ENCODE measurements around the gene RPL36. TPM values are rescaled to one million over a fixed set of nuclear protein-coding genes. Genes with fewer than 3 reads are reported as not detected.

Gene RPL36
- total RNA-seq (2022) (497 and 516 TPM in 2 replicates), Bru-seq, nascent RNA (percentile 56 among the genes with signal in this experiment), BruChase-seq, experiment 1, labeled RNA remaining after a 6-hour chase (percentile 68 among the genes with signal in this experiment), BruChase-seq, experiment 2, labeled RNA remaining after a 2-hour chase (percentile 62 among the genes with signal in this experiment)
- long read RNA-seq, transcript RPL36-201 (4 exons, 707 nt), result major isoform, 641 of 738 reads
- long read RNA-seq, transcript RPL36-202 (3 exons, 556 nt), result minor isoform, 51 of 738 reads
- long read RNA-seq, partial matches to known transcripts, result 38 of 738 reads
- long read RNA-seq, other reads (novel, unspliced or antisense), result 8 of 738 reads

GRCh38 chr19:5690125-5690954 lies at the start of gene RPL36:
RPL36 (plus strand) TSS chr19:5690295; CDS start chr19:5690508, 213 bp downstream.
- TF ChIP-seq, protein P1, sequence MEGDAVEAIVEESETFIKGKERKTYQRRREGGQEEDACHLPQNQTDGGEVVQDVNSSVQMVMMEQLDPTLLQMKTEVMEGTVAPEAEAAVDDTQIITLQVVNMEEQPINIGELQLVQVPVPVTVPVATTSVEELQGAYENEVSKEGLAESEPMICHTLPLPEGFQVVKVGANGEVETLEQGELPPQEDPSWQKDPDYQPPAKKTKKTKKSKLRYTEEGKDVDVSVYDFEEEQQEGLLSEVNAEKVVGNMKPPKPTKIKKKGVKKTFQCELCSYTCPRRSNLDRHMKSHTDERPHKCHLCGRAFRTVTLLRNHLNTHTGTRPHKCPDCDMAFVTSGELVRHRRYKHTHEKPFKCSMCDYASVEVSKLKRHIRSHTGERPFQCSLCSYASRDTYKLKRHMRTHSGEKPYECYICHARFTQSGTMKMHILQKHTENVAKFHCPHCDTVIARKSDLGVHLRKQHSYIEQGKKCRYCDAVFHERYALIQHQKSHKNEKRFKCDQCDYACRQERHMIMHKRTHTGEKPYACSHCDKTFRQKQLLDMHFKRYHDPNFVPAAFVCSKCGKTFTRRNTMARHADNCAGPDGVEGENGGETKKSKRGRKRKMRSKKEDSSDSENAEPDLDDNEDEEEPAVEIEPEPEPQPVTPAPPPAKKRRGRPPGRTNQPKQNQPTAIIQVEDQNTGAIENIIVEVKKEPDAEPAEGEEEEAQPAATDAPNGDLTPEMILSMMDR (IDR thresholded peaks at IDR 0.05; ENCODE audit: unreplicated experiment), result peak; percentile 79
- H3K9me3 Mint-ChIP-seq (ENCODE audit: low read depth, unreplicated experiment), result no peaks in the 10 kb centered on the region
- BruUV-seq (replicated peaks), result TSS peak; percentile 80
- intact Hi-C loops (cut with micrococcal nuclease; ENCODE audit: unreplicated experiment), result no loop called here
- peaks cover 76% of the 10 kb centered on the region for H3K36me3 Mint-ChIP-seq (ENCODE audit: insufficient read depth, unreplicated experiment)
- peak; percentile 96 for DNase-seq
- H3K4me3 Mint-ChIP-seq (ENCODE audit: low read depth, unreplicated experiment), result peak within 1 kb of the TSS; percentile 99
- peak within 1 kb of the TSS; percentile 98 for H3K27ac Mint-ChIP-seq (ENCODE audit: unreplicated experiment)
- H3K4me1 Mint-ChIP-seq (ENCODE audit: low read depth, unreplicated experiment), result no peaks in the 10 kb centered on the region
- CTCF ChIA-PET, result interaction anchor here (0.6 to 1.6 kb wide), 6 partner anchors 15 to 1024 kb away, joined by 3 to 5 read pairs (median 3); partner anchors contain the start of genes CATSPERD and LONP1
- H3K27me3 Mint-ChIP-seq (ENCODE audit: unreplicated experiment), result no peaks in the 10 kb centered on the region

DNA sequence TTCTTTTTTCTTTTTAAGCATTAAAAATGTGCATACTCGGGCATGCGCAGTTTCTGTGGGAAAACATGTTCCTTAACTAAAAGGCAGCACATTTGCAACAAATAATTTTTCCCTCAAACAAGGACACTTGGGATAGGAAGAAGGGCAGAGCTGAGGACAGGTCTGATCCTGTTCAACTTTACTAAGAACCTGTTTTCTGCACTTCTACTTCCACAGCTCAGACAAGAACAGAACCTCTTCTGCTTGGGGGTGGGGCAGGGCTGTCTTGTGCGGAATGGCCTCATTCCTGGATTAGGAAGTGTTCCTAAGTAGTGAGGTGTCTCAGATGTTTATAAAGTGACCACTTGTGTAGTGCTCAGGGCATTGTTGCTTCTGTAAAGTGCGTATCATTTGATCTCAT lies 48.9 kb upstream of the RPL36 start:
- H3K9me3 Mint-ChIP-seq (ENCODE audit: low read depth, unreplicated experiment), result no peaks in the 10 kb centered on the region
- CTCF ChIA-PET, result no interaction called here
- no peak overlapping the region for H3K27ac Mint-ChIP-seq (ENCODE audit: unreplicated experiment)
- H3K4me1 Mint-ChIP-seq (ENCODE audit: low read depth, unreplicated experiment), result peaks cover 7% of the 10 kb centered on the region
- BruUV-seq (replicated peaks), result no TSS peak
- TF ChIP-seq, protein P1 (IDR thresholded peaks at IDR 0.05; ENCODE audit: unreplicated experiment), result no peak
- no peak for DNase-seq
- no peaks in the 10 kb centered on the region for H3K27me3 Mint-ChIP-seq (ENCODE audit: unreplicated experiment)
- intact Hi-C loops (cut with micrococcal nuclease; ENCODE audit: unreplicated experiment), result no loop called here
- H3K4me3 Mint-ChIP-seq (ENCODE audit: low read depth, unreplicated experiment), result no peak overlapping the region
- peaks cover 44% of the 10 kb centered on the region for H3K36me3 Mint-ChIP-seq (ENCODE audit: insufficient read depth, unreplicated experiment)

DNA sequence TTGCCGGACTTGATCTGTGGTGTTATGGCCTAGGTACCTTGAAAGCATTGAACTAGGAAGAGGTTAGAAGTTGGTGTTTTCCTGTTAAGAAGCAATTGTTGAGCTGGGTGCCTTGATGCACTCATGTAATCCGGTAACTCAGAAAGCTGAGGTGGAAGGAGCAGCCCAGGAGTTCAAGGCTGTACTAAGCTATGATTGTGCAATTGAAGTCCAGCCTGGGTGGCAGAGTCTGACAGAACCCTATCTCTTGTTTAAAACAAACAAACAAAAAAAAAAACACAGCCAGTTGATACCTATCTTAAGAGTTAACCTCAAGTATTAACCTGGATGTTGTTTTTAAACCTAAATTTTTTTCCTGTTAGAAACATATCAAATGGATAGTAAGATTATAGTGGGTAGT lies 47.9 kb upstream of the RPL36 start:
- Mint-ChIP-seq H3K9me3 (ENCODE audit: low read depth, unreplicated experiment) (no peaks in the 10 kb centered on the region), H3K4me3 (ENCODE audit: low read depth, unreplicated experiment) (no peak overlapping the region), H3K27me3 (ENCODE audit: unreplicated experiment) (no peaks in the 10 kb centered on the region), H3K36me3 (ENCODE audit: insufficient read depth, unreplicated experiment) (peaks cover 44% of the 10 kb centered on the region), H3K4me1 (ENCODE audit: low read depth, unreplicated experiment) (peaks cover 7% of the 10 kb centered on the region), H3K27ac (ENCODE audit: unreplicated experiment) (no peak overlapping the region)
- DNase-seq, result no peak
- TF ChIP-seq, protein P1 (IDR thresholded peaks at IDR 0.05; ENCODE audit: unreplicated experiment), result no peak
- intact Hi-C loops (cut with micrococcal nuclease; ENCODE audit: unreplicated experiment), result no loop called here
- no TSS peak for BruUV-seq (replicated peaks)
- CTCF ChIA-PET, result no interaction called here

- peaks cover 46% of the 10 kb centered on the region for H3K36me3 Mint-ChIP-seq (ENCODE audit: insufficient read depth, unreplicated experiment)
- no peak overlapping the region for H3K4me3 Mint-ChIP-seq (ENCODE audit: low read depth, unreplicated experiment)
- BruUV-seq (replicated peaks), result no TSS peak
- no peak overlapping the region for H3K27ac Mint-ChIP-seq (ENCODE audit: unreplicated experiment)
- intact Hi-C loops (cut with micrococcal nuclease; ENCODE audit: unreplicated experiment), result no loop called here
- no peaks in the 10 kb centered on the region for H3K27me3 Mint-ChIP-seq (ENCODE audit: unreplicated experiment)
- CTCF ChIA-PET, result interaction anchor here (0.7 kb wide), 1 partner anchor 173 kb away, joined by 3 read pairs; no protein-coding TSS in a partner anchor
- no peak for DNase-seq
- TF ChIP-seq, protein P1 (IDR thresholded peaks at IDR 0.05; ENCODE audit: unreplicated experiment), result no peak
- H3K9me3 Mint-ChIP-seq (ENCODE audit: low read depth, unreplicated experiment), result no peaks in the 10 kb centered on the region
- peaks cover 7% of the 10 kb centered on the region for H3K4me1 Mint-ChIP-seq (ENCODE audit: low read depth, unreplicated experiment)
Observed at GRCh38 chr19:5643060-5643459, 47.0 kb upstream of the RPL36 start.
